Bronchial epithelial cell (primary cell): ENCODE data around the gene UBE2M. TPM values are rescaled to one million over a fixed set of nuclear protein-coding genes. Genes with fewer than 3 reads are reported as not detected.
A peak's percentile ranks its signal among the peaks of the same experiment; 100 is the strongest.

Source experiments
- DNase-seq: peaks from one replicate; pipeline ENCODE4 v3.0.0-alpha.2; 2010; ENCODE audit warnings: low read depth
- FAIRE-seq: peaks from 2 replicates; lab custom pipeline; 2011; peaks lifted over from hg19 to GRCh38; lab: Jason Lieb, UNC
- H3K27me3 ChIP-seq: 2 replicates; pipeline ENCODE4 v1.5.1; 2011; ENCODE audit warnings: low read length; ENCODE audit not compliant: control insufficient read depth, insufficient read depth
- H3K36me3 ChIP-seq: 2 replicates; pipeline ENCODE4 v1.5.1; 2011; ENCODE audit warnings: low read length; ENCODE audit not compliant: control insufficient read depth, insufficient read depth
- H3K4me3 ChIP-seq: 2 replicates; pipeline ENCODE4 v1.5.1; 2011; ENCODE audit warnings: mild to moderate bottlenecking, low read depth, low read length, control low read depth
- CTCF ChIP-seq: IDR thresholded peaks from 2 replicates; pipeline ENCODE4 v1.5.1; 2011; ENCODE audit warnings: mild to moderate bottlenecking, moderate library complexity, low read length, control low read depth, inconsistent platforms; ENCODE audit not compliant: insufficient read depth, severe bottlenecking
- total RNA-seq: library from RNA; depleted of rRNA; stranded (reverse); fragments of >200 nt; gene quantifications from 2 replicates; pipeline ENCODE4 v1.2.1, GENCODE V29; 2014

The UBE2M gene
- total RNA-seq, 1 donor from 2014 or later, result 128 TPM

- FAIRE-seq, result no peak
- Histone ChIP-seq H3K36me3 (peaks cover 2% of the 10 kb centered on the region), H3K4me3 (peak within 1 kb of the TSS; percentile 73), H3K27me3 (no peaks in the 10 kb centered on the region)
- DNase-seq, result peak; percentile 88
- peak; percentile 89 for TF ChIP-seq CTCF
Observed at GRCh38 chr19:58519355-58520256, 38.8 kb downstream of the UBE2M start, which contains the start of gene ZBTB45. ZBTB45 (minus strand) TSS chr19:58519810; CDS start chr19:58517673, 2,137 bp downstream.

GRCh38 chr19:58519087-58519354 lies 39.4 kb downstream of the UBE2M start:
- peaks cover 2% of the 10 kb centered on the region for H3K36me3 ChIP-seq
- H3K4me3 ChIP-seq, result peak overlapping the region; percentile 73
- DNase-seq (peak; percentile 62), FAIRE-seq (no peak)
- TF ChIP-seq CTCF, result peak; percentile 81
- no peaks in the 10 kb centered on the region for H3K27me3 ChIP-seq

- Histone ChIP-seq H3K4me3 (peak overlapping the region; percentile 73), H3K36me3 (peaks cover 2% of the 10 kb centered on the region), H3K27me3 (no peaks in the 10 kb centered on the region)
- FAIRE-seq (no peak), DNase-seq (peak; percentile 5)
- TF ChIP-seq CTCF, result no peak
Observed at GRCh38 chr19:58518256-58519086, 39.9 kb downstream of the UBE2M start.

GRCh38 chr19:58516964-58517833 lies 41.2 kb downstream of the UBE2M start:
- peaks cover 2% of the 10 kb centered on the region for H3K36me3 ChIP-seq
- H3K4me3 ChIP-seq, result no peak overlapping the region
- no peaks in the 10 kb centered on the region for H3K27me3 ChIP-seq
- no peak for FAIRE-seq
- DNase-seq, result no peak
- TF ChIP-seq CTCF, result no peak

GRCh38 chr19:58516246-58516836 lies 42.1 kb downstream of the UBE2M start:
- DNase-seq (no peak), FAIRE-seq (no peak)
- TF ChIP-seq CTCF, result no peak
- no peaks in the 10 kb centered on the region for H3K27me3 ChIP-seq
- peaks cover 2% of the 10 kb centered on the region for H3K36me3 ChIP-seq
- no peak overlapping the region for H3K4me3 ChIP-seq
